HEK293 (cell line): ENCODE data around the gene TP53I11.
A peak's percentile ranks its signal among the peaks of the same experiment; 100 is the strongest.

Experiments used
- CTCF ChIA-PET: fragments of 350-600 bp; formaldehyde crosslinking; extraction: SDS; loops from one replicate; lab custom pipeline; 2021; ENCODE audit warnings: antibody characterized with exemption; lab: Yijun Ruan, JAX
- POLR2A ChIA-PET: fragments of 300-600 bp; formaldehyde crosslinking; extraction: SDS; loops from one replicate; lab custom pipeline; 2020; ENCODE audit warnings: antibody characterized with exemption, inconsistent platforms; lab: Yijun Ruan, JAX
- H3K27ac ChIP-seq: fragments of 200-500 bp; sonication (Bioruptor generic); 2 replicates; pipeline ENCODE4 v1.5.1; 2014; ENCODE audit warnings: low read depth, low read length, control low read depth, inconsistent platforms; ENCODE audit errors: extremely low read depth
- H3K36me3 ChIP-seq, 2 experiments: fragments of 200-500 bp in 1 of 2; sonication (Bioruptor generic) in 1 of 2; 1 replicate in 1 of 2; 2 replicates in 1 of 2; pipeline ENCODE4 v1.5.1; 2014 to 2017; ENCODE audit warnings: inconsistent platforms in 2 of 2, low read length in 2 of 2; ENCODE audit not compliant: control insufficient read depth in 2 of 2, insufficient read depth in 1 of 2
- H3K4me1 ChIP-seq: fragments of 200-500 bp; sonication (Bioruptor generic); 2 replicates; pipeline ENCODE4 v1.5.1; 2014; ENCODE audit warnings: mild to moderate bottlenecking, low read length, inconsistent platforms; ENCODE audit not compliant: control insufficient read depth, insufficient read depth
- H3K4me3 ChIP-seq: 2 replicates; pipeline ENCODE4 v1.5.1; 2011; ENCODE audit warnings: low read depth, mild to moderate bottlenecking, control low read depth, low read length, moderate library complexity
- H3K9me3 ChIP-seq: fragments of 200-500 bp; sonication (Bioruptor generic); 2 replicates; pipeline ENCODE4 v1.5.1; 2014; ENCODE audit warnings: low read depth, low read length, inconsistent platforms; ENCODE audit not compliant: control insufficient read depth, insufficient read depth
- GLI4 ChIP-seq: fragments of 450-650 bp; formaldehyde crosslinking; IDR thresholded peaks from 2 replicates; pipeline ENCODE4 v1.5.1; 2016; ENCODE audit warnings: missing biosample characterization, missing genetic modification characterization
- KLF10 ChIP-seq: fragments of 450-650 bp; IDR thresholded peaks from 2 replicates; pipeline ENCODE4 v1.5.1; 2018; ENCODE audit warnings: missing biosample characterization, mild to moderate bottlenecking, missing genetic modification characterization
- OVOL3 ChIP-seq: fragments of 450-650 bp; formaldehyde crosslinking; IDR thresholded peaks from 2 replicates; pipeline ENCODE4 v1.5.1; 2016; ENCODE audit warnings: missing biosample characterization, missing genetic modification characterization
- PATZ1 ChIP-seq: fragments of 450-650 bp; formaldehyde crosslinking; IDR thresholded peaks from 2 replicates; pipeline ENCODE4 v1.5.1; 2016; ENCODE audit warnings: missing biosample characterization, missing genetic modification characterization
- ZBTB49 ChIP-seq: fragments of 450-650 bp; formaldehyde crosslinking; IDR thresholded peaks from 2 replicates; pipeline ENCODE4 v1.5.1; 2016; ENCODE audit warnings: missing biosample characterization, missing genetic modification characterization, low read depth
- ZFP3 ChIP-seq: fragments of 450-650 bp; formaldehyde crosslinking; IDR thresholded peaks from 2 replicates; pipeline ENCODE4 v1.5.1; 2016; ENCODE audit warnings: low read depth, missing biosample characterization, missing genetic modification characterization
- ZIC2 ChIP-seq: fragments of 450-650 bp; formaldehyde crosslinking; IDR thresholded peaks from 2 replicates; pipeline ENCODE4 v1.5.1; 2016; ENCODE audit warnings: missing biosample characterization, missing genetic modification characterization
- ZNF23 ChIP-seq: fragments of 450-650 bp; formaldehyde crosslinking; IDR thresholded peaks from 2 replicates; pipeline ENCODE4 v1.5.1; 2016; ENCODE audit warnings: missing biosample characterization, missing genetic modification characterization, borderline replicate concordance
- ZNF354C ChIP-seq: fragments of 450-650 bp; formaldehyde crosslinking; IDR thresholded peaks from 2 replicates; pipeline ENCODE4 v1.5.1; 2016; ENCODE audit warnings: missing biosample characterization, missing genetic modification characterization, low read depth, borderline replicate concordance
- ZNF362 ChIP-seq: fragments of 450-650 bp; formaldehyde crosslinking; IDR thresholded peaks from 2 replicates; pipeline ENCODE4 v1.5.1; 2016; ENCODE audit warnings: missing biosample characterization, missing genetic modification characterization
- ZNF416 ChIP-seq: fragments of 450-650 bp; formaldehyde crosslinking; IDR thresholded peaks from 2 replicates; pipeline ENCODE4 v1.5.1; 2016; ENCODE audit warnings: missing biosample characterization, missing genetic modification characterization
- ZNF544 ChIP-seq: fragments of 450-650 bp; formaldehyde crosslinking; IDR thresholded peaks from 2 replicates; pipeline ENCODE4 v1.5.0; 2017; ENCODE audit warnings: missing biosample characterization, missing genetic modification characterization
- ZNF580 ChIP-seq: fragments of 450-650 bp; formaldehyde crosslinking; IDR thresholded peaks from 2 replicates; pipeline ENCODE4 v1.5.1; 2016; ENCODE audit warnings: missing biosample characterization, missing genetic modification characterization
- ZNF600 ChIP-seq: fragments of 450-650 bp; formaldehyde crosslinking; IDR thresholded peaks from 2 replicates; pipeline ENCODE4 v1.5.1; 2016; ENCODE audit warnings: missing biosample characterization, missing genetic modification characterization
- ZNF768 ChIP-seq: fragments of 450-650 bp; formaldehyde crosslinking; IDR thresholded peaks from 2 replicates; pipeline ENCODE4 v1.5.1; 2018; ENCODE audit warnings: missing biosample characterization, mild to moderate bottlenecking, missing genetic modification characterization
- ZNF843 ChIP-seq: fragments of 450-650 bp; formaldehyde crosslinking; IDR thresholded peaks from 2 replicates; pipeline ENCODE4 v1.5.1; 2016; ENCODE audit warnings: missing biosample characterization, missing genetic modification characterization
- ZSCAN30 ChIP-seq: fragments of 450-650 bp; IDR thresholded peaks from 2 replicates; pipeline ENCODE4 v1.5.1; 2018; ENCODE audit warnings: missing biosample characterization, mild to moderate bottlenecking, missing genetic modification characterization, moderate library complexity
- TF ChIP-seq, protein P1 (sequence below): fragments of 450-650 bp; IDR thresholded peaks from 2 replicates; pipeline ENCODE4 v1.5.1; 2018; ENCODE audit warnings: missing biosample characterization, missing genetic modification characterization

The TP53I11 gene

GRCh38 chr11:44893308-44893822 lies 57.3 kb downstream of the TP53I11 start:
- Histone ChIP-seq H3K9me3 (no peaks in the 10 kb centered on the region), H3K36me3 (no peaks in the 10 kb centered on the region), H3K4me3 (no peak overlapping the region), H3K4me1 (no peaks in the 10 kb centered on the region), H3K27ac (no peak overlapping the region)
- TF ChIP-seq GLI4 = no peak
- TF ChIP-seq KLF10 (tag by site-specific recombination) = no peak
- no peak for TF ChIP-seq ZNF580 (tag by site-specific recombination)
- peak; percentile 90 for TF ChIP-seq ZIC2 (tag by site-specific recombination)
- TF ChIP-seq ZNF23 (tag by site-specific recombination) = no peak
- TF ChIP-seq, protein P1, sequence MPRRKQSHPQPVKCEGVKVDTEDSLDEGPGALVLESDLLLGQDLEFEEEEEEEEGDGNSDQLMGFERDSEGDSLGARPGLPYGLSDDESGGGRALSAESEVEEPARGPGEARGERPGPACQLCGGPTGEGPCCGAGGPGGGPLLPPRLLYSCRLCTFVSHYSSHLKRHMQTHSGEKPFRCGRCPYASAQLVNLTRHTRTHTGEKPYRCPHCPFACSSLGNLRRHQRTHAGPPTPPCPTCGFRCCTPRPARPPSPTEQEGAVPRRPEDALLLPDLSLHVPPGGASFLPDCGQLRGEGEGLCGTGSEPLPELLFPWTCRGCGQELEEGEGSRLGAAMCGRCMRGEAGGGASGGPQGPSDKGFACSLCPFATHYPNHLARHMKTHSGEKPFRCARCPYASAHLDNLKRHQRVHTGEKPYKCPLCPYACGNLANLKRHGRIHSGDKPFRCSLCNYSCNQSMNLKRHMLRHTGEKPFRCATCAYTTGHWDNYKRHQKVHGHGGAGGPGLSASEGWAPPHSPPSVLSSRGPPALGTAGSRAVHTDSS (tag by site-specific recombination) = no peak
- no peak for TF ChIP-seq ZNF544 (tag by site-specific recombination)
- TF ChIP-seq ZSCAN30 (tag by site-specific recombination) = no peak
- no peak for TF ChIP-seq ZNF768 (tag by site-specific recombination)
- CTCF ChIA-PET = interaction anchor here (0.6 to 5.7 kb wide), 17 partner anchors 19 to 439 kb away, joined by 3 to 58 read pairs (median 5); no protein-coding TSS in a partner anchor
- POLR2A ChIA-PET = interaction anchor here (0.6 kb wide), 1 partner anchor 276 kb away, joined by 3 read pairs; no protein-coding TSS in a partner anchor

DNA sequence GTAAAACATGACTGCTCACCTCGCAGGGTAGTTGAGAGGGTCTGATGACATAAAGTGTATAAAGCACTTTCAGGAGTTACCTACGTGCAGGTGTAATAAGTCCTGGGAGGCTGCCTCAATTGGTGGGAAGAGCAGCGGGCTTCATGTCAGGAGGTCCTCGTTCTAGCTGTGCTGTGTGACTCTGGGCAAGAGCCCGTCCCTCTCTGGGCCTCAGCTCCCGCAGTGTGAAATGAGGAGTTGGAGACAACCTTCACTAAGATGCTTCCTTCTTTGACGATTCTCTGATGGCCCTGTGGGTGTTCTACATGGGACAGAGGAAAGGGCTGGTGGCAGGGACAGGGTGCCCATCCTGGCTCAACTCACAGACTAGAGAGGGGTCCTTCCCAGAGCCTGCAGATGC lies 57.8 kb downstream of the TP53I11 start:
- Histone ChIP-seq H3K36me3 (no peaks in the 10 kb centered on the region), H3K4me1 (no peaks in the 10 kb centered on the region), H3K4me3 (no peak overlapping the region), H3K27ac (no peak overlapping the region), H3K9me3 (no peaks in the 10 kb centered on the region)
- CTCF ChIA-PET = interaction anchor here (0.6 to 5.7 kb wide), 12 partner anchors 18 to 607 kb away, joined by 3 to 58 read pairs (median 6); no protein-coding TSS in a partner anchor
- TF ChIP-seq ZNF768 (tag by site-specific recombination) (0 out of 2 replicates have a peak, but pooled peaks have one; percentile 34), OVOL3 (no peak)
- POLR2A ChIA-PET = interaction anchor here (0.6 kb wide), 1 partner anchor 275 kb away, joined by 3 read pairs; no protein-coding TSS in a partner anchor

- ChIA-PET CTCF (interaction anchor here (0.5 to 1.3 kb wide), 3 partner anchors 210 to 272 kb away, joined by 3 to 4 read pairs (median 3); no protein-coding TSS in a partner anchor), POLR2A (no interaction called here)
- TF ChIP-seq ZIC2 (tag by site-specific recombination) (peak; percentile 6; the same call in 1 of the 2 replicates), ZNF354C (tag by site-specific recombination) (no peak)
- H3K27ac ChIP-seq = no peak overlapping the region
- H3K4me1 ChIP-seq = no peaks in the 10 kb centered on the region
- H3K4me3 ChIP-seq = no peak overlapping the region
- no peaks in the 10 kb centered on the region for H3K9me3 ChIP-seq
- no peaks in the 10 kb centered on the region for H3K36me3 ChIP-seq
These were observed 61.4 kb downstream of the TP53I11 start for GRCh38 chr11:44889266-44889665.

DNA sequence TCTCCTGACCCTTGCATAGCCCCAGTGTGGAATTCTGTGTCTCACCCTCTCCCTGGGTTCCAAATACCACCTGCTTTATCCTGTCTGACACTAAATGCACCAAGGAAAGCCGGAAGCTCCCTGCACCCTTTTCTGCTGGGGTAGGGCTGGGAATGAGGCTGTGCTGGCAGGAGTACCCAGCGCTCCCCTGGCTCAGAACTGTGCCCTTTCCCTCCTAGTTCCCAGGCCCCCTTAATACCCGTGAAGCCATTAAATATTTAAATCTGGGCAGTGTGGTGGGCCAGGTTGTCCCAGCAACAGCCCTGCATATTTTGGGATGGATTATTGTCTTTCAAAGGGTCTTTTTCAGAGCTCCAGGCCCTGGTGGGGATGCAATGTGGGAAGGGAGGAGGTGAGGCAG lies 63.0 kb downstream of the TP53I11 start:
- Histone ChIP-seq H3K36me3 (no peaks in the 10 kb centered on the region), H3K4me3 (no peak overlapping the region), H3K27ac (no peak overlapping the region), H3K9me3 (no peaks in the 10 kb centered on the region), H3K4me1 (no peaks in the 10 kb centered on the region)
- CTCF ChIA-PET = interaction anchor here (0.5 to 1.1 kb wide), 6 partner anchors 21 to 346 kb away, joined by 3 to 4 read pairs (median 3); no protein-coding TSS in a partner anchor
- TF ChIP-seq ZNF600 (tag by site-specific recombination) (no peak), ZNF843 (tag by site-specific recombination) (no peak), PATZ1 (no peak), ZNF416 (tag by site-specific recombination) (no peak), ZNF362 (no peak), ZFP3 (no peak), ZBTB49 (no peak)
- POLR2A ChIA-PET = no interaction called here
